Measurements from ENCODE around the gene TCF7L2.

TCF7L2 gene

GRCh38 chr10:113158183-113158582 lies 208.1 kb downstream of the TCF7L2 start:
- DNase-seq = no peak

GRCh38 chr10:113159563-113159962 lies 209.5 kb downstream of the TCF7L2 start:
- DNase-seq = no peak

- no peak for DNase-seq
These were observed 210.6 kb downstream of the TCF7L2 start for GRCh38 chr10:113160641-113161040.

- no peak for DNase-seq
These were observed 211.0 kb downstream of the TCF7L2 start for GRCh38 chr10:113161066-113161465.

- no peak for DNase-seq
These were observed 212.9 kb downstream of the TCF7L2 start for GRCh38 chr10:113162960-113163359.

- no peak for DNase-seq
These were observed 215.6 kb downstream of the TCF7L2 start for GRCh38 chr10:113165673-113166072.

GRCh38 chr10:113167702-113168101 lies 217.7 kb downstream of the TCF7L2 start:
- DNase-seq = no peak

GRCh38 chr10:113168584-113168983 lies 218.5 kb downstream of the TCF7L2 start:
- no peak for DNase-seq

GRCh38 chr10:113169111-113169510 lies 219.1 kb downstream of the TCF7L2 start:
- DNase-seq = no peak

- no peak for DNase-seq
These were observed 219.9 kb downstream of the TCF7L2 start for GRCh38 chr10:113169853-113170460.

- DNase-seq = no peak
These were observed 221.6 kb downstream of the TCF7L2 start for GRCh38 chr10:113171662-113172061.

- no peak for DNase-seq
These were observed 225.1 kb downstream of the TCF7L2 start for GRCh38 chr10:113175176-113175575.

GRCh38 chr10:113175756-113176651 lies 226.0 kb downstream of the TCF7L2 start:
- DNase-seq = no peak

- DNase-seq = no peak
These were observed 226.7 kb downstream of the TCF7L2 start for GRCh38 chr10:113176652-113177155.

- DNase-seq = no peak
These were observed 227.3 kb downstream of the TCF7L2 start for GRCh38 chr10:113177156-113177935.

GRCh38 chr10:113177936-113178335 lies 227.9 kb downstream of the TCF7L2 start:
- no peak for DNase-seq

GRCh38 chr10:113178771-113179170 lies 228.7 kb downstream of the TCF7L2 start:
- no peak for DNase-seq

- DNase-seq = no peak
These were observed 229.2 kb downstream of the TCF7L2 start for GRCh38 chr10:113179265-113179664.

- no peak for DNase-seq
These were observed 229.9 kb downstream of the TCF7L2 start for GRCh38 chr10:113179966-113180365.

GRCh38 chr10:113180401-113181154 lies 230.5 kb downstream of the TCF7L2 start:
- DNase-seq = no peak

GRCh38 chr10:113182154-113182553 lies 232.1 kb downstream of the TCF7L2 start:
- no peak for DNase-seq

- no peak for DNase-seq
These were observed 233.5 kb downstream of the TCF7L2 start for GRCh38 chr10:113183573-113183972.
